HG03039 (cell line): ENCODE results near the gene LGR6.

Source experiments
- ATAC-seq: cut with Tn5 transposase; IDR thresholded peaks from one replicate; pipeline ENCODE4 v1.9.1; 2021; ENCODE audit warnings: mild to moderate bottlenecking, moderate library complexity; ENCODE audit not compliant: unreplicated experiment

The LGR6 gene

GRCh38 chr1:202197653-202198365 lies 4.2 kb downstream of the LGR6 start:
- ATAC-seq = no peak

DNA sequence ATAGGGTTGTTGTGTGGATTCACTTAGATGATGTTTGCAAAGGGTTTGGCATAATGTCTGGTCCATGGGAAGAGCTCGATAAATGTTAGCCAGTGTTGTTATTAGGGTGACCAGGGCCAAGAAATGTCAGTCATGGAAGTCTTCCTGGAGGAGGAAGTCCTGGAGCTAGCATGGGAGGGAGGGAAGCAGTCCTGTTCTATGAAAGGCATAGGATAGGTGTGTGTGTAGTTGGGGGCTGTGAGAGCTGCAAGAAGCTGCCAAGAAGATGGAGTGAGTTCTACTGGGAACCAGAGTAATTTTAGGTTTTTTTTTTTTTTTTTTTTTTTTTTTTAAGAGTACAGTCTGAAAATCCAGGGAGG lies 4.7 kb downstream of the LGR6 start:
- ATAC-seq = no peak

DNA sequence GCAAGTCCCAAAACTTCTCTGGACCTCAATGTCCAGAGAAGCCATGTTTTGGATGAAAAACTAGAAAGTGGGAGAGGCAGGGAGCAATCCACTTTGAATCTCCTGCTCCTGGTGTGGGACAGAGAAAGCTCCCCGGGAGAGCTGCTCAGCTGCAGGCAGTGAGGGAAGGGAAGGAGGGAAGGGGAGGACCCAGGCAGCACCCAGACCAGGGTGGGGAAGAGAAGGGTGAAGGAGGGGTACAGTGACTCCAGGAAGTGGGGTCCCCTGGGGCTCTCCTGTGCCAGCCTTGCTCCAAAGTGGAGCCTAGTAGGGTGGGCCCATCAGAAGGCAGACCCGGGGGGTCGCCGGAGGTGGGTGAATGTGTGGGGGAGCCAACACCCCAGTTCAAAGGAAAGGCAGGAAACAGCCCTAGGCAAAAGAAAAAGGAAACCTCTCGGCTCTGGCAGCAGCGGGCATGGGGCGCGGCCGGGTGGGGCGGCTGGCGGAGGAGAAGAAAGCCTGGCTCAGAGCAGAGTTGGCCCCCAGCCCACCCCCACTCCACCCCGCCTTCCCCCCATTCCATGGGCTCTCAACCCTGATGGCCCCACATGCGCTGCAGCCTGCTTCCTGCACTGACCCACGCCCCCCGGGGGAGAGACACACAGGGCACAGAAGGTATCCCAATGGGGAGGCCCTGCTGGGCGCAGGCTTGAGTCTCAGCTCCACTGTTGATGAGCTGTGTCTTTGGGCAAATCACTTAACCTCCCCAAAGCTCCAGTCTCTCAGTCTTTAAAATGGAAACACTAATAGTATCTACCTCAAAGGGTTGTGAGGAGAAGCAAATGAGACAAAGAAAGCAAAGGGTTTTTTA lies 5.7 kb downstream of the LGR6 start:
- no peak for ATAC-seq

DNA sequence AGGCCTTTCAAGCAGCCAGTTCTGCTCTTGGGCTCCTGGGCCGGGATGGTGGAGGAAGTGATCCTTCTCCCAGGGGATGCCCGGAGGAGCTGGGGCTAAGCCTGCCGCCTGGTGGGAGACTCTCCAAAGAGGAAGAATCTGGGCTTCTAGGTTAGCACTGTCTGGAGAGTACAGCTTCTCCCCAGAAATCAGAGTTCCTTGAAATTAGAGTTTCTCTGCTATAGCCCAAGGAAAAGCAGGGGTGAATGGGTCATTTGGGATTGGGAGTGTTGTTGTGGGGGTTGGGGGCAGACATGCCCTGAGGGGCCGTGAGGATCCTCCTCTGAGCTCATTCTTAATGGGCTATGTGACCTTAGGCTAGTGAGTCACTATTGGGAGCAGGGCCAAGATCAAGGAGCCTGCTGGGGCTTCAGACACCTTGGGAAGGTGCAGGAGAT lies 6.5 kb downstream of the LGR6 start:
- no peak for ATAC-seq

GRCh38 chr1:202200669-202201068 lies 7.1 kb downstream of the LGR6 start:
- no peak for ATAC-seq

DNA sequence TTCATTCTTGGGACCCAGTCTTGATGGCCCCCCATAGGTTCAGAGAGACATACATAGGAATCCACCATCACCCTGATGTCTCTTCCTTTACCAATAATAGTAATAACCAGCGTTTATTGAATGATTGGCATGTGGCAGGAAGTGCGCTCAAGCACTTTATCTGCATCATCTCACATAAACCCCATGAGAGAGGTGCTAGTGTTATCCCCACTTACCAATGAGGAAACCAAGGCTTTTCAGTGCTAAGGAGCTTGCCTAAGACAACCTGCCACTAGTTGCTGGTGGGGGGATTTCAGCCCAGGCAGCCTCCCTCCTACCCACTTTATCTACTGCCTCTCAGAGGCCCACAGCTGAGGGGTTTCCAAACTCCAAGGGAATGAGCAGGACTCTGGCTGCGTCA lies 7.7 kb downstream of the LGR6 start:
- no peak for ATAC-seq

DNA sequence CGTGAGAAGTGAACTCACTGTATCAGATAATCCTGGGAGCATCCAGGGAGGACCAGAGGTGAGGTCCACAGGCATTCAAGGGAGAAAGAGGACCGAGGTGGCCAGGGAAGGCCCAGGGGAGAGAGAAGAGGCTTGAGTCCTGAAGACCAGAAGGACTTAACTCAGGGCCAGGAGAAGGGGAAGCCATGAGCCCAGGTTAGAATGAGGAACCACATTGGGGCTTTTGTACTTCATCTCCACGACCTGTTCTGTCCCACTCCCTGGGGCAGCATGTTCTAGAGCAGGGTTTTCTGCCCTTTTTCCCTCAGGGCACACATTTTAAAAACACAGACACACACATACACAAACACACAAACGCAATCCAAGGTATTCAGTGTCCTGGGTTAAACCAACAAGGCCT lies 8.4 kb downstream of the LGR6 start:
- ATAC-seq = no peak

DNA sequence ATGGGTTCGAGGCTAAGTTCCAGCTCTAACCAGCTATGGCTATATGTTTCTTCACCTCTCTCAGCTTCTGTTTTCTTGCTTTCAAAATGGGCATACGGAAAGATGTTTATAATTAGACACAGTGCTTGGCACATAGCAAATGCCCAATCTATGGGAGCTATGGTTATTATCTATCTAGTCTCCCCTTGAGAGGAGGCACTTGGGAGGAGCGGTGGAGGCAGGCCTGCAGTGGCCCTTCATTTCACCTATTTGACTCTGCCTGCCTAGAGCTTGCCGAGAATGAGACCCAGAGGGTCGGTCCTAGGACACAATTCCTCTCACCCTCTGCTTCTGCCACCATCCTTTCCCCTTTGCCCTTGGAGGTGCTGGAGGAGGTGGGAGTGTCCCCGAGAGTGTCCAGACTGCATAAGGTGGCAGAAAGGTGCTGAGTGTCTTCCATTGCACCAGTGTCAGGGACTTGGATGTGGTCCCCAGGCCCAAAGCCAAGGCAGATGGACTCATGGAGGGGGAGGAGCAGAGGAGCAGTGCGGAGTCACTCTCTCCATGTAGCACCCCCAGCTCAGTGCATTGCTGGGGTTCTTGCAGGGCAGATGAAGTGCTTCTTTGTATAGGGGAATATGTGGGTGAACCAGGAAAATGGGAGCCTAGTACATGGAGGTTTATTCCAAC lies 9.0 kb downstream of the LGR6 start:
- no peak for ATAC-seq

DNA sequence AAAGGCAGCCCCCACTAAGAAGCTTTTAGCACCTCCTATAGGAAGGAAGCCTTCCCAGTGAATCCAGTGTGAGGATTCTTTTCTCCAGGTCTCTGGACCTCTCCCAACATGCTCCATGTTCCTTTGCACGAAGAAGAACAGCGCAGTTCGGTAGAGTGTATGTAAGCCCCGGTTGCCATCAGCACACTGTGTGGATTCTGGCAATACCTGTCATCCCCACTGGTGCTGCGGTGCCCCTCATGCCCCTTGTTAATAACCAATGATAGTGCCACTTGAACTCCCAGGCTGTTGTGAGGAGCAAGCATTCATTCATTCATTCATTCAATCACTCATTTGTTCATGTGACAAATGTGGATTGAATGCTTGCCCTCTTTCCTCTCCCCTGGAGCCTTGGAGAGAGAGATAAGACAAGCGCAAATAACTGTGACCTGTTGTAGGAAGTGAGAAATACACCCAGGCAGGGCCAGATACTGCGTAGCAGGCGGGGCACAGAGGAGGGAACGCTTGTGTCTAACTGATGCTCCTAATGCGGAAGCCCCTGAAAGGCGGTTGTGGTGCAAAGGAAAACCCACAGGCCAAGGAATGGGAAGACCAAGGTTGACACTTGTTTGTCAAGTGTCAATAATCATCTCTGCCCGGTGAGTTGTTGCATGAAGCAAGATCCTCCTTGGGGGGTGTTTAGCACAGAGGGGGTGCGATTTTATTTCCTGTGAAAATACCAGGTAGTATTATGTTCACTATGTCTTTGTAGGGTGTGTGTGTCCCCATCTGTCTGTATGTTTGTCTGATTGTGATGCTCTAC lies 9.8 kb downstream of the LGR6 start:
- no peak for ATAC-seq

GRCh38 chr1:202204065-202204464 lies 10.5 kb downstream of the LGR6 start:
- no peak for ATAC-seq

DNA sequence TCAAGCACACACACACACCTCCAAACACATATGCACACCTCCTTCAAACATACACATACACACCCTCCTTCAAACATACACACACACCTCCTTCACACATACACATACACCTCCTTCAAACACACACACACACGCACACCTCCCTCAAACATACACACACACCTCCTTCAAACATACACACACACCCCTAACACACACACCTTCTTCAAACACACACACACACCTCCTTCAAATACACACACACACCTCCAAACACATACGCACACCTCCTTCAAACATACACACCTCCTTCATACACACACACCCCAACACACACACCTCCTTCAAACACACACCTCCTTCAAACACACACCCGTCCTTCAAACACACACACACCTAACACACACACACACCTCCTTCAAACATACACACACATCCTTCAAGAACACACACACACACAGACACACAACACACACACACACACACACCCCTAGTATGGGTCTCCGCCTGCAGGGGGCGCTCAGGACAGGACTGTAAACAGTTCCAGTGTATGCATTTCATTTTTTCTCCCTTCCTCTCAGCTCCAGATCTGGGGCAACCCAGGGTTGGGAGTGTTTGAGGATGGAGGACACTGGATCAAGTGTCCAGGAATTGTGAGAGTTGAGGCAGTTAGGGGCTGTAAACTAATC lies 12.1 kb downstream of the LGR6 start:
- no peak for ATAC-seq

- no peak for ATAC-seq
These were observed 13.7 kb downstream of the LGR6 start for GRCh38 chr1:202207292-202207691.

DNA sequence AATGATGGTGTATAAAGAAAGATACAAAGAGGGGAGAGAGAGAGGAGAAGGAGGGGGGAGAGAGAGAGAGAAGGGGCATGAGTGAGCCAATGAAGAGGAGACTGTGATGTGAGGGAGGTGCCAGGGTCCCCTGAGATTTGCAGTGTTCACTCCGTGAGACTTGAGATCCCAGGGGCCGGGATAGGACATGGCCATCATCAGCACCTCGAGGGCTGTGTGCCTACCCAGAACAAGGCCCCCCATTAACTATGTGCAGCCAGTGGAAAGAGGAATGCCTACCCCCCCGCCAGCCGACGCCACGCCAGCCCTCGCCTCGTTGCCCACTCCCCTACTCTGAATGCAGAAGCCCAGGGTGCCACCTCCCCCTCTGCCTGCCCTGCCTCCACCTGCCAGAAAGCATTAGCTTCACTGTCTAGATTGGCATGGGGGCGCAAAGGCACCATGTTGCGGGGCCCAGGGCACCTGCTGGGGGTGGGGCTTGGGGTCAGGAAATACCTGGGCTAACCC lies 14.8 kb downstream of the LGR6 start:
- no peak for ATAC-seq

- no peak for ATAC-seq
These were observed 16.8 kb downstream of the LGR6 start for GRCh38 chr1:202210385-202210784.

GRCh38 chr1:202210969-202211368 lies 17.4 kb downstream of the LGR6 start:
- no peak for ATAC-seq

GRCh38 chr1:202212787-202213186 lies 19.2 kb downstream of the LGR6 start:
- ATAC-seq = no peak

- no peak for ATAC-seq
These were observed 19.9 kb downstream of the LGR6 start for GRCh38 chr1:202213361-202214088.

GRCh38 chr1:202214089-202214843 lies 20.7 kb downstream of the LGR6 start:
- no peak for ATAC-seq
